Dermis lymphatic vessel endothelial cell (primary cell): ENCODE data around the gene IQCB1. TPM values are rescaled to one million over a fixed set of nuclear protein-coding genes. Genes with fewer than 3 reads are reported as not detected.

ENCODE experiments used
- total RNA-seq: library from RNA; depleted of rRNA; stranded (reverse); fragments of >200 nt; gene quantifications from 2 replicates; pipeline ENCODE4 v1.2.1, GENCODE V29; 2014

The IQCB1 gene
- 5.7 and 9.2 TPM in 2 replicates for total RNA-seq

DNA sequence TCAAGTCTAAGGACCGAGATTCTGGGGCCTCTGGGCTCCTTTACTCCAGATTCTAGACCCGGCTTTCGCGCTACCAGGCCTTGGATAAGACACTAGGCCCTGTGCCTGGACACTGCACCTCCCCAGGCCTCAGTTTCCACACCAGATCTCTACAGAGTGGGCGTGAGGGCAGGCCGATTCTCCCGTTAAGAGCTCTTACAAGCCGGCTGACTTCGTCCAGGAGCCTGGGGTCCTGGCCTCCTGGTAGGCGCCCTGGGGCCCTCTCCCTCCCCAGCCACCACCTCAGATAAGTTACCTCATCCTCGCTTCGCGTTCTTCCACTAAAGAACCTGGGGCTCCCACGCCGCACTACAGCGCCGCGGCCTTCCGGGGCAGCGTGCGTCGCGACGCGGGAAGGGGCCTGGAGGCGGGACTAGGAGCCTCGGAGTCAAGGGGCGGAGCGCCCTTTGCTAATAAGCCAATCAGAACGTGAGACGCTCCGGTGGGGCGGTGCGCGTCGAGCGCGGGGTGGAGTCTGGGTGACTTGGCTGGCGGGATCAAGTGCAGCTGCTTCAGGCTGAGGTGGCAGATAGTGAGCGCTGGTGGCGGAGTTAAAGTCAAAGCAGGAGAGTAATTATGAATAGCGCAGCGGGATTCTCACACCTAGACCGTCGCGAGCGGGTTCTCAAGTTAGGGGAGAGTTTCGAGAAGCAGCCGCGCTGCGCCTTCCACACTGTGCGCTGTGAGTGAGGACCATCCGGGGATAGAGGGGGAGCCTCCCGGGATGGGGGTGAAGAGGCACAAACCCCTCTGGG, at the start of gene IQCB1, which contains the start of gene EAF2:
Gene IQCB1 (minus strand): TSS at position 390 of the 794 bp plus-strand sequence. CDS start 6,100 bp downstream, outside the sequence.
Gene EAF2 (plus strand): TSS at position 539 of the 794 bp plus-strand sequence. CDS start 77 bp downstream, at position 616.

GRCh38 chr3:121749276-121750086, 85.4 kb downstream of the IQCB1 start, which contains the start of gene GOLGB1:
GOLGB1 (minus strand) TSS chr3:121749741; CDS start chr3:121730971, 18,770 bp downstream.

Other genes with a start within 250 kb of the IQCB1 start
- not detected in 2 replicates for gene FBXO40, start 241.7 kb downstream of the IQCB1 start, total RNA-seq
- gene HCLS1, start 174.2 kb downstream of the IQCB1 start, total RNA-seq = 17.7 and 20.2 TPM in 2 replicates
- 45.9 and 48.6 TPM in 2 replicates for gene GOLGB1, start 85.3 kb downstream of the IQCB1 start, total RNA-seq
- 0.26 and 0.33 TPM in 2 replicates for gene EAF2, start 149 bp upstream of the IQCB1 start, total RNA-seq
- gene SLC15A2, start 59.3 kb upstream of the IQCB1 start, total RNA-seq = under 0.01 TPM in 2 replicates
- gene ILDR1, start 187.2 kb upstream of the IQCB1 start, total RNA-seq = not detected in 2 replicates
- not detected in 2 replicates for gene CD86, start 220.3 kb upstream of the IQCB1 start, total RNA-seq